ENCODE measurements around the gene ATAD3A.

ATAD3A gene

GRCh38 chr1:1569341-1569740 lies 57.4 kb downstream of the ATAD3A start:
- Histone ChIP-seq H3K36me3 (ENCODE audit: insufficient read depth, insufficient read length, low read length) (peaks cover 53% of the 10 kb centered on the region), H3K9me3 (ENCODE audit: insufficient read depth, low read length) (no peaks in the 10 kb centered on the region), H3K4me1 (ENCODE audit: insufficient read depth, insufficient read length) (peaks cover 10% of the 10 kb centered on the region), H3K9ac (ENCODE audit: insufficient read length, low read depth) (peak overlapping the region; percentile 32), H3K4me3 (ENCODE audit: insufficient read length, low read depth) (no peak overlapping the region), H3K27me3 (ENCODE audit: insufficient read depth, insufficient read length) (no peaks in the 10 kb centered on the region)
- no peak for DNase-seq (ENCODE audit: low read depth, low spot score)
- TF ChIP-seq SUZ12 (IDR thresholded peaks at IDR 0.05; ENCODE audit: extremely low read depth, insufficient read depth, insufficient read length) (no peak), ZNF274 (IDR thresholded peaks at IDR 0.05; ENCODE audit: low read depth, low read length) (no peak), YY1 (IDR thresholded peaks at IDR 0.05; ENCODE audit: insufficient read depth, insufficient read length) (no peak)

GRCh38 chr1:1573843-1574720 lies 62.1 kb downstream of the ATAD3A start:
- peak; percentile 20 for DNase-seq (ENCODE audit: low read depth, low spot score)
- H3K4me1 ChIP-seq (ENCODE audit: insufficient read depth, insufficient read length), result no peaks in the 10 kb centered on the region

DNA sequence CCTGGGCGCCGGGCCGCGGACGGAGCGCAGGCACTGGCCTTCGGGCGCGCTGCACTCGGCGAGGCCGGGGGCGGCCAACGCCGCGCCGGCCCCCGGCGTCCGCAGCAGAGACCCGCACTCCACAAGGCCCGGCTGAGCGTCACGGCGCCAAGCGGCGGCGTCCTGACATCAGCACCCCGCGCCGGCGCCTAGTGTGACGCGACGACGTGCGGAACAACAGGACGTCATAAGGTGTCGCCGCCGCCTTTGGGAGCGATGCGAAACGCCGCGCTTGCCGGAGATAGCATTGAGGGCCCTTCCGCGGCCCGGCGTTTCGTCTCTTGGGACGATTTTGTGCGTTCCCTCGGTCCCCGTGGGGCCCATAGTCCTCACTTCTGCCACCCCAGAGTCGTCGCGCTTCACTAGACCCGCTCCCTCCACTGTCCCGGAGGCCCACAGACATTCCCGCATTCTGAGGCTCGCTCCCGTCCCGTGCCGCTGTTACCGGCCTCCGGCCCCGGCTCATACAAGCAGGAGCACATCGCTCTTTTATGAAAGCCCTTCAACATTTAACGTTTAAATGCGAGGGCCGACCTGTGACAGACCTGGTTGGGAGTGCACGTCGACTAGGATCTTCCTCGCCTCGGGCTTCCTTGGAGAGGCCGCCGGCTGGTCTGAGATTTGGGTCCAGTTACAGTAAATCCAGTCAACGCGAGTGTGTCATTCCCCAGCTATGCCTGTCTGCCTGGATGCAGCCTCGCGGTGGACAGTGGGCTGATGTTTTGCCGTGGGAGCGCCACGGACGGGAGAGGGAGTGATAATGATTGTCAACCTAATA lies 63.0 kb downstream of the ATAD3A start, which contains the start of gene SSU72:
Gene SSU72 (minus strand): TSS at position 143 of the 817 bp plus-strand sequence. CDS start 306 bp downstream, outside the sequence.
- H3K27me3 ChIP-seq (ENCODE audit: insufficient read depth, insufficient read length), result no peaks in the 10 kb centered on the region
- H3K4me1 ChIP-seq (ENCODE audit: insufficient read depth, insufficient read length), result no peaks in the 10 kb centered on the region
- peak; percentile 82 for DNase-seq (ENCODE audit: low read depth, low spot score)
- H3K9me3 ChIP-seq (ENCODE audit: insufficient read depth, low read length), result no peaks in the 10 kb centered on the region
- H3K4me3 ChIP-seq (ENCODE audit: insufficient read length, low read depth), result peak within 1 kb of the TSS; percentile 96
- TF ChIP-seq YY1 (IDR thresholded peaks at IDR 0.05; ENCODE audit: insufficient read depth, insufficient read length) (no peak), SUZ12 (IDR thresholded peaks at IDR 0.05; ENCODE audit: extremely low read depth, insufficient read depth, insufficient read length) (no peak), ZNF274 (IDR thresholded peaks at IDR 0.05; ENCODE audit: low read depth, low read length) (no peak)
- peaks cover 23% of the 10 kb centered on the region for H3K36me3 ChIP-seq (ENCODE audit: insufficient read depth, insufficient read length, low read length)
- peak within 1 kb of the TSS; percentile 98 for H3K9ac ChIP-seq (ENCODE audit: insufficient read length, low read depth)

More at GRCh38 chr1:1573843-1574720, 62.1 kb downstream of the ATAD3A start:
- no peaks in the 10 kb centered on the region for H3K9me3 ChIP-seq (ENCODE audit: insufficient read depth, low read length)
- TF ChIP-seq YY1 (IDR thresholded peaks at IDR 0.05; ENCODE audit: insufficient read depth, insufficient read length) (peak; percentile 72), ZNF274 (IDR thresholded peaks at IDR 0.05; ENCODE audit: low read depth, low read length) (no peak), SUZ12 (IDR thresholded peaks at IDR 0.05; ENCODE audit: extremely low read depth, insufficient read depth, insufficient read length) (no peak)
- no peaks in the 10 kb centered on the region for H3K27me3 ChIP-seq (ENCODE audit: insufficient read depth, insufficient read length)
- peaks cover 30% of the 10 kb centered on the region for H3K36me3 ChIP-seq (ENCODE audit: insufficient read depth, insufficient read length, low read length)
- peak overlapping the region; percentile 98 for H3K9ac ChIP-seq (ENCODE audit: insufficient read length, low read depth)
- peak overlapping the region; percentile 96 for H3K4me3 ChIP-seq (ENCODE audit: insufficient read length, low read depth)

- Histone ChIP-seq H3K4me3 (ENCODE audit: insufficient read length, low read depth) (no peak overlapping the region), H3K36me3 (ENCODE audit: insufficient read depth, insufficient read length, low read length) (peaks cover 8% of the 10 kb centered on the region), H3K9ac (ENCODE audit: insufficient read length, low read depth) (no peak overlapping the region), H3K4me1 (ENCODE audit: insufficient read depth, insufficient read length) (no peaks in the 10 kb centered on the region), H3K27me3 (ENCODE audit: insufficient read depth, insufficient read length) (no peaks in the 10 kb centered on the region), H3K9me3 (ENCODE audit: insufficient read depth, low read length) (no peaks in the 10 kb centered on the region)
- DNase-seq (ENCODE audit: low read depth, low spot score), result no peak
- TF ChIP-seq SUZ12 (IDR thresholded peaks at IDR 0.05; ENCODE audit: extremely low read depth, insufficient read depth, insufficient read length) (no peak), YY1 (IDR thresholded peaks at IDR 0.05; ENCODE audit: insufficient read depth, insufficient read length) (no peak), ZNF274 (IDR thresholded peaks at IDR 0.05; ENCODE audit: low read depth, low read length) (no peak)
These were observed 65.5 kb downstream of the ATAD3A start for GRCh38 chr1:1577367-1578011.

- H3K36me3 ChIP-seq (ENCODE audit: insufficient read depth, insufficient read length, low read length), result peaks cover under 1% of the 10 kb centered on the region
- DNase-seq (ENCODE audit: low read depth, low spot score), result no peak
- H3K27me3 ChIP-seq (ENCODE audit: insufficient read depth, insufficient read length), result no peaks in the 10 kb centered on the region
- no peak overlapping the region for H3K9ac ChIP-seq (ENCODE audit: insufficient read length, low read depth)
- no peaks in the 10 kb centered on the region for H3K4me1 ChIP-seq (ENCODE audit: insufficient read depth, insufficient read length)
- H3K4me3 ChIP-seq (ENCODE audit: insufficient read length, low read depth), result no peak overlapping the region
- TF ChIP-seq SUZ12 (IDR thresholded peaks at IDR 0.05; ENCODE audit: extremely low read depth, insufficient read depth, insufficient read length) (no peak), ZNF274 (IDR thresholded peaks at IDR 0.05; ENCODE audit: low read depth, low read length) (no peak), YY1 (IDR thresholded peaks at IDR 0.05; ENCODE audit: insufficient read depth, insufficient read length) (no peak)
- H3K9me3 ChIP-seq (ENCODE audit: insufficient read depth, low read length), result no peaks in the 10 kb centered on the region
These were observed 66.5 kb downstream of the ATAD3A start for GRCh38 chr1:1578371-1578940.

- Histone ChIP-seq H3K4me3 (ENCODE audit: insufficient read length, low read depth) (no peak overlapping the region), H3K27me3 (ENCODE audit: insufficient read depth, insufficient read length) (no peaks in the 10 kb centered on the region), H3K9ac (ENCODE audit: insufficient read length, low read depth) (no peak overlapping the region), H3K9me3 (ENCODE audit: insufficient read depth, low read length) (no peaks in the 10 kb centered on the region), H3K36me3 (ENCODE audit: insufficient read depth, insufficient read length, low read length) (no peaks in the 10 kb centered on the region), H3K4me1 (ENCODE audit: insufficient read depth, insufficient read length) (no peaks in the 10 kb centered on the region)
- DNase-seq (ENCODE audit: low read depth, low spot score), result no peak
- TF ChIP-seq YY1 (IDR thresholded peaks at IDR 0.05; ENCODE audit: insufficient read depth, insufficient read length) (no peak), ZNF274 (IDR thresholded peaks at IDR 0.05; ENCODE audit: low read depth, low read length) (no peak), SUZ12 (IDR thresholded peaks at IDR 0.05; ENCODE audit: extremely low read depth, insufficient read depth, insufficient read length) (no peak)
These were observed 70.8 kb downstream of the ATAD3A start for GRCh38 chr1:1582585-1583346.

Data from NT2/D1 (cell line).